Left renal cortex interstitium (tissue), 4 donors: ENCODE results near the gene BCL2L15. TPM values are rescaled to one million over a fixed set of nuclear protein-coding genes. Genes with fewer than 3 reads are reported as not detected.
A peak's percentile ranks its signal among the peaks of the same experiment; 100 is the strongest.

Experiments
- DNase-seq, 4 donors: peaks; one replicate each; pipeline ENCODE4 v3.0.0-alpha.2; 2013; ENCODE audit warnings: low read depth in 4 of 4, low spot score in 2 of 4, missing footprints in 1 of 4
- polyA plus RNA-seq, 4 donors: library from polyadenylated mRNA; unstranded; fragments of 120-200 nt; gene quantifications; one replicate each; pipeline ENCODE4 v1.2.1, GENCODE V29; 2013; ENCODE audit not compliant: insufficient read length in 4 of 4

BCL2L15 gene
- polyA plus RNA-seq, 4 donors = 0.65 to 1.6 (median 0.75) TPM

GRCh38 chr1:113912594-113913311 lies 25.4 kb upstream of the BCL2L15 start:
- DNase-seq = no peak

- peak in 1 of 4 donors; percentile 3 for DNase-seq
Observed at GRCh38 chr1:113905435-113905861, 18.1 kb upstream of the BCL2L15 start.

GRCh38 chr1:113904674-113905434 lies 17.5 kb upstream of the BCL2L15 start, which contains the start of the genes AP4B1 and DCLRE1B:
Gene AP4B1, minus strand, starts transcription at chr1:113904799. Its CDS starts 82 bp downstream, at chr1:113904717.
Gene DCLRE1B, plus strand, starts transcription at chr1:113905326. Its CDS starts 261 bp downstream, at chr1:113905587.
- DNase-seq = peak; percentile 95 to 100 (median 98)

- no peak for DNase-seq
Observed at GRCh38 chr1:113904293-113904673, 16.9 kb upstream of the BCL2L15 start.

GRCh38 chr1:113903501-113904292 lies 16.3 kb upstream of the BCL2L15 start:
- DNase-seq = no peak

- no peak for DNase-seq
Observed at GRCh38 chr1:113901191-113901590, 13.8 kb upstream of the BCL2L15 start.

GRCh38 chr1:113899111-113899510 lies 11.7 kb upstream of the BCL2L15 start:
- no peak for DNase-seq

- no peak for DNase-seq
Observed at GRCh38 chr1:113898241-113898814, 10.9 kb upstream of the BCL2L15 start.

- DNase-seq = no peak
Observed at GRCh38 chr1:113895961-113896360, 8.6 kb upstream of the BCL2L15 start.

GRCh38 chr1:113895098-113895497 lies 7.7 kb upstream of the BCL2L15 start:
- no peak for DNase-seq

- DNase-seq = no peak
Observed at GRCh38 chr1:113893267-113893666, 5.9 kb upstream of the BCL2L15 start.

GRCh38 chr1:113891631-113892220 lies 4.3 kb upstream of the BCL2L15 start:
- no peak for DNase-seq

GRCh38 chr1:113890816-113891215 lies 3.4 kb upstream of the BCL2L15 start:
- no peak for DNase-seq

GRCh38 chr1:113886417-113887401 lies 672 bp downstream of the BCL2L15 start:
- no peak for DNase-seq

GRCh38 chr1:113881661-113882060 lies 5.7 kb downstream of the BCL2L15 start:
- DNase-seq = no peak

- no peak for DNase-seq
Observed at GRCh38 chr1:113879739-113880038, 7.7 kb downstream of the BCL2L15 start.

- DNase-seq = no peak
Observed at GRCh38 chr1:113876176-113876575, 11.2 kb downstream of the BCL2L15 start.

- DNase-seq = no peak
Observed at GRCh38 chr1:113875714-113876113, 11.7 kb downstream of the BCL2L15 start.
